Glomerular endothelial cell (primary cell): ENCODE measurements around the gene APCDD1L. TPM values are rescaled to one million over a fixed set of nuclear protein-coding genes. Genes with fewer than 3 reads are reported as not detected.

ENCODE experiments used
- DNase-seq: peaks from one replicate; pipeline ENCODE4 v3.0.0-alpha.2; 2011; ENCODE audit warnings: low read depth, low spot score; ENCODE audit errors: extremely low read depth
- total RNA-seq: library from RNA; depleted of rRNA; stranded (reverse); fragments of >200 nt; gene quantifications from 2 replicates; pipeline ENCODE4 v1.2.3, GENCODE V29; 2015

The APCDD1L gene
- total RNA-seq, 1 donor from 2014 or later = 4.2 TPM

DNA sequence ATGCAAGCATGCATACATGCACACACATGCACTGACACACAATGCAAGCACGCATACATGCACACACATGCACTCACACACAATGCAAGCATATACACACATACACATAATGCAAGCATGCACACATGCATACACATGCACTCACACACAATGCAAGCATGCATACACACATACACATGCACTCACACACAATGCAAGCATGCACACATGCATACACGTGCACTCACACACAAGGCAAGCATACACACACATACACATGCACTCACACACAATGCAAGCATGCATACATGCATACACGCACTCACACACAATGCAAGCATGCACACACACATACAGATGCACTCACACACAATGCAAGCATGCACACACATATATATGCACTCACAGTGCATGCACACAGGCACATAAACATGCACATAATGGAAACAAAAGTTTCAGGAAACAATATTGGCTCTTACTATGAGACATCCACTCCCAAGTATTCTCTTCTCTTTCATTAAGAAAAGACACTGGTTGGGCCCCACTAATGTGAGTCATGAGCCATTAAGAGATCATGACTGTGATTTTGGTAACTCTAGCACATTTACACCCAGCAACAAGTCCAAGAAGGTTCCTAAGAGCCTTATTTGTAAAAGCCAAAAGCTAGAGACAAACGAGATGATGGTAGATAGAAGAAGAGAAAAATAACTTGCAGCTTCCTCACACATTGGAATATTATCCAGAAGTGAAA, 22.2 kb downstream of the APCDD1L start:
- DNase-seq = no peak

DNA sequence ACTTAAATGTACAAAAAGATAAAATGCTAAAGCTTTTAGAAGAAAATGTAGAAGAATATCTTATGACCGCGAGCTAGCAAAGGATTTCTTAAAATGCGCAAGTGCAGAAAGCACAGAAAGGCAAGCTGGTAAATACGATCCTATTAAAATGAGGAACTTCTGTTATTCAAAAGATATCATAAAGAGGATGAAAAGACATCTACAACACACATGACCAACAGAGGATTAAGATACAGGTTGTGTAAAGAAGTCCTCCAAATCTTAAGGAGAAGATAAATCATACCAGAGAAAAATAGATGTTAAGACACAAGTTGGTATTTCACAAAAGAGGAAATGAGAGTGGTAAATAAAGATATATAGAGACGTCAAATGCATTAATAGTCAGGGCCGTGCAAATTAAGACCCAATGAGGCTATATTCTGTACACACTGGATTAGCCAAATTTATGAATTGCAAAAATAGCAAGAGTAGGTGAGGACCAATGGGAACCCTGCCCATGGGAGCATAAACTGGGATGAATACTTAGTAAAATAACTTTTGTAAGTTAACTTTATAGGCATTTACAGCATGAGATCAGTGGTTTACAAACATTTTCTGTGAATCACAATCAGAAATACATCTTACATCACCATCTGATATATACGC, 23.0 kb downstream of the APCDD1L start:
- no peak for DNase-seq

DNA sequence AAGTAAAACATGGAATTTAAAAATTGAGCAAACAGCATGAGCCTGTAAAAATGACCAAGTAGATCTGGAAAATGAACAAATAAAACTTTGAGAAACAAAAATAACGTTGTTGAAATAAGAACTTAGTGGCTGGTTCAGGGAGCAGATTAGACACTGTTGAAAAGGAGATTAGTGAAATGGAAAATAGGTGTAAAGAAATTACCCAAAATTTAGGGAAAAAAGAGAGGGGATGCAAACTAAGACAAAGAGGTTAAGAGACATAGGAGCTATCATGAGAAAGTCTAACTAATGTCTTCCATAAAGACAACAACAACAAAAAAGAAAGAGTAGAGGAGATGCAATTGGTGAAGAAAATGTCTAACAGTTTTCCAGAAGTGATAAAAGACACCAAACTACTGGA, 29.0 kb downstream of the APCDD1L start:
- DNase-seq = no peak

DNA sequence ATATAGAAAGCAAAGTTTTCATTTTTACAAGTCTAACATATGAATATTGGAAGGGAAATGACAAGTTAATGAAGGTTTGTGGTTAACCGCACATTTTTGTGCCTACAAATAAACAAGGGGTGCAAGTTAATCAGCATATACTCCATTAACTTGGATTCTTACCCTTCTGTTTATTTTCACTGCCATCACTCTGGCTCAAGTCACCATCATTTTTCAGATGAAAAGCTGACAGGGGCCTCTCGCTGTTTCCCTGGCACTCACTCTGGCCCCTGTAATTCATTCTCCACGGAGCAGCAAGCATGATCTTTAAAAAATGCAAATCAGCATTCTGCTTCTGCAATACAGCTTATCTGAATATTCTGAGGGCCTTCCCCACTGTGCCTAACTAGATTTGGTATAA, 29.8 kb downstream of the APCDD1L start:
- DNase-seq = no peak

DNA sequence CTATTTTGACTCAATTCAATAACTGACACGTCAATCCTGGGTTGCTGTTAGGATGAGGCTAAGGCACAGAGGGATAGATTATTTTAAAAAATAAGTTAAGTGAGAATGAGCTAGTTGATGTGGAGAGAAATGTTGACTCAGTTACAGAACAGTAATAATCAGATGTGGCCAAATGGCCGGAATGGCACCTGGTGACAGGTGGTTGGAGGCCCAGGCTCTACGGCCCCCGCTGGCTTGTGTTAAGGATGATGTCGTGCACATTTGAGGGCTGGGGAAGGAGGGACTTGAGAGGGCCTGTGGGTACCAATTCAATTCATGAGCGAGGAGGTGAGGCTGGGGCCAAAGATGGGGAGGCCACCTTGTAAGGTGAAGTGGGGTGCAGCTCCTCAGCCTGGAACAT, 31.7 kb downstream of the APCDD1L start:
- DNase-seq = no peak

DNA sequence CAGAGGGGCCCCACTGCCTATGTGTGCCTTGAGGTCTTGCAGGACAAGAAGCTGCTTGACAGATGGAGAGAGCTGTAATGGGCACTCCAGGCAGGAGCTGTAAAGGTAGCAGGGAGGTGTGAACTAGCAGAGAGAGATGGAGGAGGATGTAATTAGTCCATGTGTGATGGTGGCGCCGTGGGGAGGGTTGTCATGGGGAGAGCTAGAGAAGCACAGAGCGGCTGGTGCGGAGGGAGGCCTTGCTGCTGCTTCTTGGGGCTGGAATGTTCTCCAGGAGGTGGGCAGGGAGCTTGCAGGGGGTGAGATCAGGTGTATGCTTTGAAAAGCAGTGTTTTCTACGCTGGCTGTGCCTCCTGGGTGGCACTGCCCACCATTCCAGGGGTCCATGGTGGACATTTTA, 32.1 kb downstream of the APCDD1L start:
- DNase-seq = no peak

DNA sequence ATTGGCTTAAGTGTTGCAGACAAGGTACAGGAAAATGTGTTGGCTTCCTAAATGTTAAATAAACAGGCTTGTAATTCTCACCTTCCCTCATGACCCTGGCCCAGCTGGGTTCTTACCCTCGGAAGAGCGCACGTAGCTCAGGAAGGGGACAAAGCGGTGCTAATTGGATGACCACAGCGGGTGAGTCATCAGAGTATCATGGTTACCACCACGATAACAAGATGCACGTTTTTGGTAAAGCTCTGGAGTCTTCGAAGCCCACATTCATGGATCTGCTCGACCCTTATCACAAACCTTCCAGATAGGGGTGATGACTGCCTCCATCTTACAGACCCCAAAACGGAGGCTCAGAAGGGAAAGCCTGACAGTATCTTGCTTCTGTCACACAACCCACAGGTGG, 32.8 kb downstream of the APCDD1L start:
- DNase-seq = peak; percentile 22

DNA sequence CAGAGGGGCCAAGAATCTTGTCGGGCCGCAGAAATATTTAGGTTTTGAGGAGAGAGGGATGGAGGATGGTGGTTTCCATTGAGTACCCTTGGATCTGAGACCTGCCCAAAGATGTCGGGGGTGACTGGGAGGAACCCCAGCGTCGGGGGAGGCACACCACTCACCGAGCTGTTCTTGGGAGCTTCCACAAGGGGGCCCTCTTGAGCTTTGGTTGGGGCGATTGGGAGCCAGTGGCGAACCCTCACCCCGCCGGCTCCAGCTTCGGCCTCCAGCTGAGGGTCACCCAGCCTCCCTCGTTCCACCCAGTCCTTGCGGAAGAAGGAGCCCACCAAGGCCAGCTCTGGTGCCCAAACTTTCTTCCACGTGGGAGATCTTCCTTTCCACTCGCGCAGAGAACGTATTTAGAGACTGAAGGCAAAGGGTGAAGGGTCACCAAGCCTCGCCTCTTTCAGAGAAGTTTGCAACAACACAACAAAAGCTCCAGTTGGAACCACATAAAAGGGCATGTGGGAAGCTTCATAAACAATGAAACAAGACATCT, 33.6 kb downstream of the APCDD1L start:
- DNase-seq = no peak

DNA sequence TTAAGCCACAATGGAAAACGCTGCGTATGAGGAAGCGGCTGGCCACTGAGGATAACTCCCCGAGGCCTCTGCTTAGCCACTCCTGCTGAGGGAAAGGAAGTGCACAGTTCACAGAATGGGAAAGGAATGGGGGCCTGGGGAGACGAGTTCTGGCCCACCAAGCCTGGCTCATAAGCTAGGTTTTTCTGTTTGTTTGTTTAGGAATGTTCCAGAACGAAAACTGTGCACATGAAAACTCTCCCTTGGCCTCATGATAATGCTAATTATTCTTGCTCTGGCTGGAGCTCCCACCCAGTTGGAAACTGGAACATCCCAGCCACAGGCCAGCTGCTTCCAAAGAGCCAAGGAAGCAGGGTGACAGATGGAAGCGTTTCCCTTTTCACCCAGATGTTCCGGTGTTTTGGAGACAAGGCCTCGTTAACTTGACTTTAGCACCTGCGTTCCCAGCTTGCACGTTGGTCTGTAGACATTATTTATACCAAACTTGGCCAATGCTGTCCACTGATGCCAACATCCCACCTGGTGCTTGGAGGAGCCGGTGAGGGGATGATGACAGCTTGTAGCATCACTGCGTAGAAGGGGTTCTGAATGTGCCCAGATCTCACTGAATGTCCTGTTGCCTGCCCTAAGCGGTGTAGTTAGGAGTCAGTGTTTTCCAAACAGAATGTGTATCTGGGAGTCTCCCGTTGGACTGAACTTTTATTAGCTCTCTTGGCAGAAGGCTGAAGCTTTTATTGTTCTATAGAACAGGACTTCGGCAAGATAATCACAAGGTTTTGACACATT, 34.5 kb downstream of the APCDD1L start:
- no peak for DNase-seq

DNA sequence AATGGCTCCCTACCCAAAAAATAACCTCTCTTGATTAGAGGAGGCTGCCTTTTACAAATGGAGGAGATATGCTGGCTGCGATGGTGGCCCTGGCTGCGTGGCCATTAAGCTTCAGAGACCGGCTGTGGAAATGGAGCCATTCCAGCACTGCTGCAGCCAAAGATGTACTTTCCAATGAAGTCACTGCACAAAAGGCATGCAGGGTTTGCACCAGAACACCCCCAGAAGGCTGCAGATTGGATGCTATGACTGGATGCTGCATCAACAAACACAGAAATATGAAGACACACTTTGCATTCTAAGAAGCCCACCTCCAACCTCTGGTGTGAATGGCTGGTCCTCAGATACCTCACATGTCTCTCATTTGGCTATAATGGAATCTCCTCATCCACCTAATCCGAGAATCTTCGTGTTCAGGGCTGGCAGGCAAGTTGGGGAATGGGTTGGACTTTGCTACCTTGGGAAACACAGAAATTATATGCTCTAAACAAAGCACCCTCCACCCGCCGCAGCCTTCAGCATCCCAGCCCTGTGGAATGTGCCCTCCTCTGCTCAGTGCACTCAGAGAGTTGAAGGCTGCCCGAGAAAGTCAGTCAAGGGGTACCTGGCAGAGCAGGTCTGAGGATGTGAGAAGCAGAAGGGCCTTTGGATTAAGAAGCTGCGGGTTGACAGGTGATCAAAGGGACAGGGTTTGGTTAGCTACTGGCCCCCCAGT, 35.3 kb downstream of the APCDD1L start:
- no peak for DNase-seq

DNA sequence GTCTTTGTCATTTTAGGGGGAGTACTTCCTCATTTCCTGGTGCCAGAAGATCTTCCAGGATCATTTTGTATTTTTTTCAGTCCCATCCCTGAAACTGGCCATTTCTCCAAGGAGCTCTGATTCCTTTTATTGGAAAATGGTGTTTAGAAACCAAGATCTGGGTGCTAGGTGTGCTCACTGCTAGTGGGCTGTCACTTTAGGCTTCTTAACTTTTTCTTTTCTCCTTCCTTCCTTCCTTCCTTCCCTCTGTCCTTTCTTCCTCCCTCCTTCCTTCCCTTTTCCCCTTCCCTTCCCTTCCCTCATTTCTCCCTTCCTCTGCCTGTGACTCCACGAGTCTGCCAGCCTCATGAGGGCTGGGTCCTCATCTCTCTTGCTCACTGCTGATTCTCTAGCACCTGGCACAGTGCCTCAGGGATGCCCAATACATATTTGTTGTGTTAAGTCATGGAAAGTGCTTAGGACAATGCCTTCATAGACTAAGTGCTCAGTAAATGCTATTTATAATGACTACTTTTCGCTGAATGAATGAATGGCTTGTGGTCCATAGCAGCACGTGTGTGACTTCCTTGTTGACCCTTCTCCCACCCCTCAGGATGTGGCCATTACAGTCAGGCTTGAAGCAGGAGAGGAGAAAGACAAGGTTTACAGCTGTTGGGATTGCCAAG, 36.9 kb downstream of the APCDD1L start:
- DNase-seq = no peak

DNA sequence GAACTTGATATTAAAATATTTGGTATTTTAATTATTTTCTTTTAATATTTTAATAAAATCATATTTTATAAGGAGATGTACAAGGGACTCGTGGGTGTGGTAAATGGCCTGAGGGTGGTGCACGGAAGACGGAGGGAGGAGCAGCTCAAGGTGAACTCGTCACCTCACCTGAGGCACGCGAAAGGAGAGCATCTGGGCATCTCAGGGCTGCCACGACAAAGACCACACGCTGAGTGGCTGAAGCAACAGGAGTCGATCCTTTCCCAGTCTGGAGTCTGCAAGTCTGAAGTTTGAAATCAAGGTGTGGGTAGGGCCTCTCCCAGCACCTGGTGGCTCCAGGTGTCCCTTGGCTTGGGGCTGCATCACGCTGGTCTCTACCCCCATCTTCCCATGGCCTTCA, 39.7 kb downstream of the APCDD1L start:
- no peak for DNase-seq

DNA sequence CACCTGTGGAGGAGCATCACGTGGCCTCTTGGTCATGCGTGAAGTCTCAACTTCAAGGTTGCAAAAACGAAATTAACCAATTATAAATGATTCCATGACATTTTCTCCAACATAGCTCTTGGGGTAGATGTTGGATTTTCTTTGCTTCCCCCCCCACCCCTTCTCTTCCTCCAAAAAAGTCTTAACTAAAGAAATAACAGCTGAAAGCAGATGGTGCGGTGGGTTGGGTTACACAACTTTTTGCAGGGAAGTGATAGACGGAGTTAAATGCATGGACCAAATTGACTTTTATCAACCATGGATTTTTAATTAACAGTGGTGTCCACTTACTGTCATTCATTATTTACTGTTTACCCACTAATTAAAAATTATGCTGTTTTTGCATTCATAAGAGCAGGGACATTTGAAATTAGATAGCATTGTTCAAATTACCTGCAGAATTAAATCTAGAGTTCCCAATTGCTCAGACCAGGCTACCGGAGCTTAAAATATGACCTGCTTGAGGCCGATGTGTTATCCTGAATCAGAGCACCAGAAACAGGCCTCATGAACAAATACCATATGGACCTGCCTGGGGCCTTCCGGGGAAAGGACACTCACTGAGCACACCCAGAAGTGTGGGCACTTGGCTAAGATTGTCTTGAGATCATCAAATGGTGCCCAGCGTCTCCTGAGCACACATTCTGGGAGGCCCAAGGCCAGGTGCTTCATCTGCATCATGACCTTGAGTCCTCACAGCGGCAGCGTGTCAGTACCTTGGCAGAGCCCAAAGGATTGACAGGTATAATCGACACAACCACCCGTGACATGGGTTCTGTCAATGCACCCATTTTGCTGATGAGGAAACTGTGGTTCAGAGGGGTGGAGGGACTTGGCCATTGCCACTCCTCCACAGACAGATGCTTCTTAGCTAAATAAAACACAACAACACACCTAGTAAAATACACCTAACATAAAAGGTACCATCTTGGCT, 41.5 kb downstream of the APCDD1L start:
- DNase-seq = no peak

DNA sequence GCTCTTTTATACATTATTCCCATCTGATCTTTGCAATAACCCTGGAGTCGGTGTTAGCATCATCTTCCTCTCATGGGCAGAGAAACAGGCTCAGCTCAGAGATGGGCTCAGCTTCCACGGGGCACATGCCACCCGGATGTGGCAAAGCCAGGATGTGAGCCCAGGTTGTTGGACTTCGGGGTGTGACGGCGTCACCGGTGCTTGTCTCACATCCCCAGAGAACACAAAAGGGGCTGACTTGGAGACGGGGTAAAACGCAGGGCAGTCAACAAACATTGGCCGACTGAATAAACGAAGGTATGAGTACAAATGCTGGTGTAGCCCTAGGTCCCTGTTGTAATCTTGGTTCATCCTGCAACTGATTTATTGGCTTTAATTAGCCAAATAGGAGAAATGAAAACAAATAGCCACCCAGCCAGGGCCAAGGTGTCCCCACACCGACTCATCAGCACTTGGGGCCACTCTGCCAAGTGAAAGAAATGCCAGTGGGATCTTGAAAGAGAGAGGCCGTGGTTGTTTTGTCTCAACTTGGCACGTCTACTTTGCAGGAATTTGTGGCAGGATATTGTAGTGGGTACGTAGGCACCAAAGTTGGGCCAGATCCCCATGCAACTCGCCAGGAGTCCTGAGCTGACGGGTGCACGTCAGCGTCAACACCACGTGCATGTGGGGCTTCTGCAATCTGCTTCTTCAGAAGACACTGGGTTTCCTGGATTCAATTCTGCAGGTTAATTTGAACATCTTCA, 42.8 kb downstream of the APCDD1L start:
- no peak for DNase-seq

DNA sequence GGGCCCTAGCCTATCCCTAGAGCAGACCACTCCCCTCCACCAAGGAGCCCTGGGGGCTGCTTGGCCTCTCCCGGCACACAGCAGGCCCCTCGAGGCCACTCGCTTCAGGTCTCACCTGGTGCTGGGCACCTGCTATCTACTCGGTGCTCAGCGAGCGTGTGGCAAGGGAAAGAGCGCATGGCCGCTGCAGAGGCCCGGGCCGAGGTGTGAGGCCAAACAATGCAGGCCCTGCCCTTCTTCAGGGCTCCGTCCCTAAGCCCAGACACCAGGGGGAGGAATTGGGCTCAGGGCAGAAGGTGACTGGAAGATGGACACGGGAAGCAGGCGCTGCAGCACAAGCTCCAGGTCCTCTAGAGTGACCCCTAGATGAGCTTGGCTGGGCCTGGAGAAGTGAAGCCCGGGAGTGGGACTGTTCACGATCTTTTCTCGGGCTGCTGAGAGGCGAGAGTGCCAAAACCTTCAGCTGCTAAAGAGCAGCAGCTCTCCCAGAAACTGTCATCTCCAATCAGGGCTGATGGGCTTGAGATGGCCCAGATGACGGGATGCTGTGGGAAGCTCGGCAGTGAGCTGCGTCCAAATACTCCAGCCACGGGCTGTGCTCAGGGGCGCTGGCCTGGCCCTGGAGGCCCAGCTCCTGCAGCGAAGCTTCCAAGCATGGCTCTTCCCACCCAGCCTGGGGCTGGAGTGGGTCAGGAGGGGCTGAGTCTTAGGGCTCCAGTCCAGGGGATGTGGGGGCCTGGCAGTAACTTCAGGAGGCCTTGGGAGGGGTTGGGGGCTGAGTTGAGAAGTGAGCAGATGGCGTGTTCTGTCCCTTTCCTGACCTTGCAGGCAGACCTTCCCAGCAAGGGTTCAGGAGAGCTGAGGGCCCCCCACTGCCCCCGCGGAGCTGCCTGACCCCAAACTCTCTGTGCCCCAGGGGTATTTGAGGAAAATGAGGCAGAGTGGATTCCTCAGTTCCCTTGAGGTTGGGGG, 43.7 kb downstream of the APCDD1L start:
- DNase-seq = no peak

DNA sequence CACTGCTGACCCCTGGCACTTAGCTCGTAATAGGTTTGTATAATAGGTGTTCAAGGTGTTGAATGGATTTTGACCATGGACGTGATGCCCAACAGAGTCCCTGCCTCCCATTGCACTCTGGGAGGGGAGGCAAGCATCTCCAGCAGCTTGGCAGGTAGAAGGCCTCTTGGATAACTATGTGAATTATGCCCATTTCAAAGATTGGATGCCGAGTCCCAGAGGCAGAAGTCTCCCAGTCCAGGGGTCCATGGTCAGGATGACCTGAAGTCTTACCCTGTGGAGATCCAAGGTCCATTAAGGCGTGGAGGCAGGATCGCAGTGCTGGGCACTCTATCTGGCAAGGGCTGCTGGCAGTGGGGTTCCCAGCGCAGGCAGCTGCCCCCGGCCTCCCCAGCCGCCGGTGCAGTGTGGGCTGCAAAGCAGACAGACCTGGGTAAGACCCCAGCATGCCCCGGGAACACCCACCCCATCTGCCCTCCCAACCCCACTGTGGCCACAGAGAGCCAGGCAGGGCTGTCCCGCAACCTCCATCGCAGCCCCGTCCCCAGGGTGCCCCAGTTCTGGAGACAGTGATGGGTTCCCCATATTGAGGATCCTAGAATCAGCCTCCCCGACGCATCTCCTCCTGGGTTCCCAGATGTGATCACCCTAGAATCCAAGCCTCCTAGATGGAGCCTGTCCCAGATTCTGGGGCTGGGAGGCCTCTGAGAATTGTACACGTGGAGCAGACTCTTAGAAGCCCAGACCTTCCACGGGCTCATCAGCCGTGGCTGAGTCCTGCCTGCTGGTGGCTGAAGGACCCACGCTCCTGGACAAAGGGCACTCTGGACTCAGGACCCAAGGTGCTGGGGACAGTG, 44.6 kb downstream of the APCDD1L start:
- DNase-seq = no peak
